KMS-11 (cell line): ENCODE results near the gene MACROD2.

Experiments used
- H2AFZ ChIP-seq: fragments of 200-600 bp; sonication (generic); 2 replicates; pipeline ENCODE4 v1.6.1; 2016; ENCODE audit warnings: antibody characterized with exemption, mixed run types, low read depth
- H3K27ac ChIP-seq: fragments of 200-600 bp; sonication (generic); 2 replicates; pipeline ENCODE4 v1.6.1; 2016; ENCODE audit warnings: mild to moderate bottlenecking, mixed run types
- H3K27me3 ChIP-seq: fragments of 200-600 bp; sonication (generic); 2 replicates; pipeline ENCODE4 v1.6.1; 2017; ENCODE audit warnings: mild to moderate bottlenecking, low read depth, mixed run types, moderate library complexity; ENCODE audit not compliant: insufficient read depth
- H3K36me3 ChIP-seq: fragments of 200-600 bp; sonication (generic); 2 replicates; pipeline ENCODE4 v1.6.1; 2017; ENCODE audit warnings: mild to moderate bottlenecking, mixed run types; ENCODE audit not compliant: insufficient read depth
- H3K4me1 ChIP-seq: fragments of 200-600 bp; sonication (generic); 2 replicates; pipeline ENCODE4 v1.6.1; 2016; ENCODE audit warnings: mild to moderate bottlenecking, low read depth, mixed run types; ENCODE audit not compliant: poor library complexity, severe bottlenecking
- H3K4me2 ChIP-seq: fragments of 200-600 bp; sonication (generic); 2 replicates; pipeline ENCODE4 v1.7.0; 2016; ENCODE audit warnings: mild to moderate bottlenecking, mixed run types
- H3K4me3 ChIP-seq: fragments of 200-600 bp; sonication (generic); IDR thresholded peaks from 2 replicates; pipeline ENCODE4 v1.6.1; 2017; ENCODE audit warnings: low read depth, low read length, mixed read lengths; ENCODE audit not compliant: insufficient read depth
- H3K79me2 ChIP-seq: fragments of 200-600 bp; sonication (generic); 2 replicates; pipeline ENCODE4 v1.6.1; 2016; ENCODE audit warnings: low read depth, mixed run types; ENCODE audit not compliant: insufficient read depth
- H3K9ac ChIP-seq: fragments of 200-600 bp; sonication (generic); 2 replicates; pipeline ENCODE4 v1.6.1; 2016; ENCODE audit warnings: mild to moderate bottlenecking, mixed run types
- H4K20me1 ChIP-seq: fragments of 200-600 bp; sonication (generic); 2 replicates; pipeline ENCODE4 v1.6.1; 2016; ENCODE audit warnings: mild to moderate bottlenecking, mixed run types; ENCODE audit not compliant: insufficient read depth
- TF ChIP-seq, protein P1 (sequence below): fragments of 200-600 bp; sonication (generic); conservative IDR thresholded peaks from 2 replicates; pipeline ENCODE4 v1.6.1; 2017; ENCODE audit warnings: low read depth, mild to moderate bottlenecking, antibody characterized with exemption, low read length, moderate library complexity, mixed read lengths

MACROD2 gene

DNA sequence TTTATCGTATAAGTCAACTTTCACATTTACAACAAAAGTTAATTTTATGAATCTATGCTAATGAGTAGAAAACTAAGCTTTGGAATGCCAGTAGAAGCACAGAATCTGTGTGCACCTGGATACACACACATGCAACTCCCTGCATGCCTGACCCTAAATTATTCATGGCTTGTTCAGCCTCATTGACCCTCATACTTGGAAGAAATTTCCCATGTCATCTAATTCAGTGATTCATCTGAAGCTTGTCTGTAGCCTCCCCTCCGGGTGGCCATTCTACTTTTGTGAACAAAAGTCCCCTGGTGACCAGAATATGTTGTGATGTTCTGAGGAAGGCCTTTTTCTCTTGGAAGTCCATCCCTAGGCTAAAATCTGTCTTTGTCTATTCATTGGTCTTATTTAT is 1499.5 kb downstream of the MACROD2 start:
- Histone ChIP-seq H3K4me2 (no peak overlapping the region), H3K79me2 (no peaks in the 10 kb centered on the region), H3K4me1 (no peaks in the 10 kb centered on the region), H3K4me3 (no peak overlapping the region), H3K27ac (no peak overlapping the region), H2AFZ (no peak overlapping the region), H4K20me1 (no peaks in the 10 kb centered on the region), H3K36me3 (no peaks in the 10 kb centered on the region), H3K27me3 (no peaks in the 10 kb centered on the region), H3K9ac (no peak overlapping the region)
- TF ChIP-seq, protein P1, sequence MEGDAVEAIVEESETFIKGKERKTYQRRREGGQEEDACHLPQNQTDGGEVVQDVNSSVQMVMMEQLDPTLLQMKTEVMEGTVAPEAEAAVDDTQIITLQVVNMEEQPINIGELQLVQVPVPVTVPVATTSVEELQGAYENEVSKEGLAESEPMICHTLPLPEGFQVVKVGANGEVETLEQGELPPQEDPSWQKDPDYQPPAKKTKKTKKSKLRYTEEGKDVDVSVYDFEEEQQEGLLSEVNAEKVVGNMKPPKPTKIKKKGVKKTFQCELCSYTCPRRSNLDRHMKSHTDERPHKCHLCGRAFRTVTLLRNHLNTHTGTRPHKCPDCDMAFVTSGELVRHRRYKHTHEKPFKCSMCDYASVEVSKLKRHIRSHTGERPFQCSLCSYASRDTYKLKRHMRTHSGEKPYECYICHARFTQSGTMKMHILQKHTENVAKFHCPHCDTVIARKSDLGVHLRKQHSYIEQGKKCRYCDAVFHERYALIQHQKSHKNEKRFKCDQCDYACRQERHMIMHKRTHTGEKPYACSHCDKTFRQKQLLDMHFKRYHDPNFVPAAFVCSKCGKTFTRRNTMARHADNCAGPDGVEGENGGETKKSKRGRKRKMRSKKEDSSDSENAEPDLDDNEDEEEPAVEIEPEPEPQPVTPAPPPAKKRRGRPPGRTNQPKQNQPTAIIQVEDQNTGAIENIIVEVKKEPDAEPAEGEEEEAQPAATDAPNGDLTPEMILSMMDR: no peak

- TF ChIP-seq, protein P1: no peak
- Histone ChIP-seq H3K27me3 (no peaks in the 10 kb centered on the region), H3K9ac (no peak overlapping the region), H3K27ac (no peak overlapping the region), H3K4me3 (no peak overlapping the region), H3K79me2 (no peaks in the 10 kb centered on the region), H3K4me1 (no peaks in the 10 kb centered on the region), H3K36me3 (no peaks in the 10 kb centered on the region), H3K4me2 (no peak overlapping the region), H2AFZ (no peak overlapping the region), H4K20me1 (no peaks in the 10 kb centered on the region)
Measured at GRCh38 chr20:15496501-15497039, 1501.3 kb downstream of the MACROD2 start.

DNA sequence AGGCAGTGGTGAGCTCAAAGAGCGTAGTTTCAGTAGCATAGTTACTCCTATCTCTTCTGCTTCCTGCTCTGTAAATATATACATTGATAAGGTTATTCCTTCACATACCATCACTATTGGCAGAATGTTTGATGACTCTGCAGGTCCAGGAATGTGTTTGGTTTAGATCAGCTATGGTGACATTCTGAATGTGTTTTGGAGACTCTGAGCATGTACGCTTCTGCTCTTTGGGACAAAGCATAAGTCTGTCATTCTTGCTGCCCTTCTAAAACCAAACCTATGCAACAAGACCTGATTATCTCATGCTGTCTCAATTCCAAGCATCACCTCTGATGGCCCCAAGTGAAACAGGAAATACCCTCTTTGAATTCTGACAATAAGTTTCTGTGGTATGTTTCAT is 1503.6 kb downstream of the MACROD2 start:
- TF ChIP-seq, protein P1: no peak
- Histone ChIP-seq H3K4me2 (no peak overlapping the region), H4K20me1 (no peaks in the 10 kb centered on the region), H3K36me3 (no peaks in the 10 kb centered on the region), H3K79me2 (no peaks in the 10 kb centered on the region), H3K27ac (no peak overlapping the region), H3K9ac (no peak overlapping the region), H3K4me3 (no peak overlapping the region), H3K4me1 (no peaks in the 10 kb centered on the region), H3K27me3 (no peaks in the 10 kb centered on the region), H2AFZ (no peak overlapping the region)

DNA sequence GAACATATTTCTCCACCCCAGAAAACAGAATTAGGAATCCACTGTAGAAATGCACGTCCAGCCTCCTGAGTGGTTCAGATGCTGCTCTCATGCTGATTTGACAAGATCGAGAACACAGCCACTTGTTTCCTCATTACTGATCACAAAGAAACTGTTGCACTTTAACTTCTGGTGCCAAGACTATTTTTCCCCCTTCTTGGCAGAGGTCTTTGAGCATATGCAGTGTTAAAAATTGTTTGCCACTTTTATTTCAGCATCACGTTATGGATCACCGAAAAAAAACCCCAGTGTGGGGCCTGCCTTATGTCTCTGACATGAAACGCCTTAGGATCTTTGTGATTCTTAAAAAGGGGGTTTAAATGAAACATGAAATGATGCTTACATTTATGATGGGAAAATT is 1511.0 kb downstream of the MACROD2 start:
- Histone ChIP-seq H4K20me1 (no peaks in the 10 kb centered on the region), H3K4me2 (no peak overlapping the region), H3K4me3 (no peak overlapping the region), H3K27ac (no peak overlapping the region), H3K27me3 (no peaks in the 10 kb centered on the region), H3K36me3 (no peaks in the 10 kb centered on the region), H3K79me2 (no peaks in the 10 kb centered on the region), H2AFZ (no peak overlapping the region), H3K4me1 (no peaks in the 10 kb centered on the region), H3K9ac (no peak overlapping the region)
- TF ChIP-seq, protein P1: no peak
